VCaP (cell line): Measurements from ENCODE around the gene MAGT1.
"Not testable (repeated sequence)": the region's sequence is repeated elsewhere in the genome, so short reads cannot be mapped to it uniquely, and the experiment has no call there.

Source experiments
- H3K27ac ChIP-seq: fragments of 450-650 bp; 2 replicates; pipeline ENCODE4 v1.5.1; 2017
- CTCF ChIP-seq: fragments of 450-650 bp; conservative IDR thresholded peaks from 2 replicates; pipeline ENCODE4 v1.5.1; 2017; ENCODE audit warnings: mild to moderate bottlenecking, moderate library complexity

Gene MAGT1

GRCh38 chrX:77900688-77901087 is 5.5 kb upstream of the MAGT1 start:
- H3K27ac ChIP-seq, result peak overlapping the region; percentile 89
- no peak for TF ChIP-seq CTCF

GRCh38 chrX:77899081-77899828 is 4.0 kb upstream of the MAGT1 start, which contains the start of gene COX7B:
COX7B (plus strand) TSS chrX:77899468; CDS start chrX:77899554, 86 bp downstream.
- peak within 1 kb of the TSS; percentile 89 for H3K27ac ChIP-seq
- peak; percentile 64 for TF ChIP-seq CTCF

GRCh38 chrX:77893713-77894112 is 1.5 kb downstream of the MAGT1 start:
- no peak overlapping the region for H3K27ac ChIP-seq
- no peak for TF ChIP-seq CTCF

- H3K27ac ChIP-seq, result no peak overlapping the region
- TF ChIP-seq CTCF, result no peak
These were observed 2.3 kb downstream of the MAGT1 start for GRCh38 chrX:77892887-77893286.

- not testable (repeated sequence) for H3K27ac ChIP-seq
These were observed 13.8 kb downstream of the MAGT1 start for GRCh38 chrX:77881418-77881817.

GRCh38 chrX:77875372-77875771 is 19.9 kb downstream of the MAGT1 start:
- TF ChIP-seq CTCF, result no peak
- no peak overlapping the region for H3K27ac ChIP-seq

- not testable (repeated sequence) for H3K27ac ChIP-seq
These were observed 63.7 kb downstream of the MAGT1 start for GRCh38 chrX:77831544-77831943.

- H3K27ac ChIP-seq, result not testable (repeated sequence)
These were observed 73.2 kb downstream of the MAGT1 start for GRCh38 chrX:77821989-77822388.

GRCh38 chrX:77820091-77820727 is 75.0 kb downstream of the MAGT1 start:
- no peak overlapping the region for H3K27ac ChIP-seq
- TF ChIP-seq CTCF, result no peak
